Superior temporal gyrus (tissue), 1 donor: ENCODE data around the gene SFSWAP.
"Not testable (repeated sequence)": the region's sequence is repeated elsewhere in the genome, so short reads cannot be mapped to it uniquely, and the experiment has no call there.

Experiments
- DNase-seq: peaks from one replicate; pipeline ENCODE4 v3.0.0-alpha.2; 2016; ENCODE audit errors: extremely low spot score

SFSWAP gene

DNA sequence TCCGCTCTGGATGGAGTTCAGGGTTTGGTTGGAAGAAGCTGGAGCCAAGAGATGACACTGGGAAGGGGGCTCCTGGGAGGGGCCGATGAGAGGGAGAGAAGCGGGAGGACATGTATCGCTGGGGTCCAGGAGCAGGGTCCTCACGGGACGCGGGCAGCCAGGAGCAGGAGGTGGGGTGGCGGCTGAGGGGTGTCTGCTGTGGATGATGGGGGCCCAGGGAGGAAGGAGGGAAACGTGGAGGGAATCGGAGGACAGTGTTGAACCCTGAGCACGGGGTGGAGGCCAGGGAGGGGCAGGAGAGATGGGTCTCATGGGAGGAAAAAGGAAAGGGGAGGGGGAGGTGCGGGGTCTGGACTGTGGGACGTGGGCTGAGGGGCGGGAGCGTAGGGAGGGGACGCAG is 31.7 kb upstream of the SFSWAP start:
- not testable (repeated sequence) for DNase-seq

DNA sequence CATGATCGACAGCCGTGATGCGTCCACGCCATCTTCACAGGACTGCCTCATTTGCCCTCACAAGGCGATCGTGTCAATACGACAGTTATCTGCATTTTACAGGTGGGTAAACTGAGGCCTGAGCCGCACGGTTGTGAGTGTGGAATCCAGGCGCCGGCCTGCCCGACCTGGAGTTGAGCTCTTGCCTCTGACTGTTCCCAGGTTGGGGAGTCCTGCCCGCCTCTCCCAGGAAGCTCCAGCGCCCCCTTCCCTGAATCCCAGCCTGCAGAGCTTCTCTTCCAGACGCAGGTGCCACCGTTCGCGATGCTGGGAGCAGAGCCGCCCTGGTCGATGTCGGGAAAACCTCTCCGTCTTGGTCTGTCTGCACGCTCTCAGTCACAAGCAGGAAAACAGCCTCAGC is 31.1 kb upstream of the SFSWAP start:
- not testable (repeated sequence) for DNase-seq

DNA sequence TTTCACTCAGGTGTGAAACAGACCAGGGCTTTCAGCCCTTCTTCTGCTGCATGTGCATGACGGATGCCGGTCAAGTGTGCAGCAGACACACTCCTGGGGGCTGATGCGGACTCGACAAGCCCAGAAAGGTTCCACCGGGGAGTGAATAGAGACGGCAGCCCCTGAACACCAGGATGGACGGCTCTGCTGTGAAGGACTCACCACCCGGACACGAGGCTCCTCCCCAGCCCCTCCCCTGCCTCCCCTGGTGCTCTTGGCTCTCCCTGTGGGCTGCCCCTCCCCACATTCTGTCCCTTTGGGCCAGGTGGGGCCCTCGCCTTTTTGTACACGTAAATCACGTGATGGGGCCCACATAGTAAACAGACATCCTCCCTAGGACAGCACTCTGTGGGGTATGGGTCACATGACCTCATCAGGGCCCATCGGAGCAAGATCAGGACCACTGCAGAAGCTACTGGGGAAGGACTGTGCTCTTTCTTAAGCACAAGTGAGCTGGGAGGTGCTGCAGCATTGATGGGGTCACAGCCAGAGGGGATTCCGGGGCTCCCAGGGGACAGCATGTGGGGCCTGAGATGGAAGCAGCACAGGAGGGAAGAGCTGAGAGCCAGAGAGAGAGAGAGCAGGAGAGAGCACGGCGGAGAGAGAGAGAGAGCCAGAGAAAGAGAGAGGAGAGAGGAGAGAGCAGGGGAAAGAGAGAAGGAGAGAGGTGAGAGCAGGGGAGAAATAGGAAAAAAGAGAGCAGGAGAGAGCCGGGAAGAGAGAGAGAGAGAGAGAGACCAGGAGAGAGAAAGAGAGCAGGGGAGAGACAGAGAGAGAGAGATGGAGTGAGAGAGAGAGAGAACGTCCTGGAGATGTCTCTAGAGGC is 30.3 kb upstream of the SFSWAP start:
- not testable (repeated sequence) for DNase-seq

DNA sequence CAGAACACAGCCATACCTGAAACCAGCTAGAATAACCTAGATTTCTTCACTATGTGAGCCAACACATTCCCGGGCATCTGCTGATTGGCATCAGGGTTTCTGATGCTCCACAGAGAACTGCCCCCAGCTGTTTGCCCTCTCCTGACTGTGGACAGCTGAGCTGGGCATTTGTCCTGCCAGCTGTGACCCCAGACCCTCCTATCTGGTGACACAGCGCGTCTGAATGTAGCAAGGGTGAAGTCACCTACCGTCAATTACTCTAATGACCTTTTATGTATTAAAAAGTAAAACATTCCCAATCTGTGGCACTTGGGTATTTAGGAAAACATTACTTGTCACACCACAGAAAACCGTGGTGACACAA is 29.7 kb upstream of the SFSWAP start:
- no peak for DNase-seq

DNA sequence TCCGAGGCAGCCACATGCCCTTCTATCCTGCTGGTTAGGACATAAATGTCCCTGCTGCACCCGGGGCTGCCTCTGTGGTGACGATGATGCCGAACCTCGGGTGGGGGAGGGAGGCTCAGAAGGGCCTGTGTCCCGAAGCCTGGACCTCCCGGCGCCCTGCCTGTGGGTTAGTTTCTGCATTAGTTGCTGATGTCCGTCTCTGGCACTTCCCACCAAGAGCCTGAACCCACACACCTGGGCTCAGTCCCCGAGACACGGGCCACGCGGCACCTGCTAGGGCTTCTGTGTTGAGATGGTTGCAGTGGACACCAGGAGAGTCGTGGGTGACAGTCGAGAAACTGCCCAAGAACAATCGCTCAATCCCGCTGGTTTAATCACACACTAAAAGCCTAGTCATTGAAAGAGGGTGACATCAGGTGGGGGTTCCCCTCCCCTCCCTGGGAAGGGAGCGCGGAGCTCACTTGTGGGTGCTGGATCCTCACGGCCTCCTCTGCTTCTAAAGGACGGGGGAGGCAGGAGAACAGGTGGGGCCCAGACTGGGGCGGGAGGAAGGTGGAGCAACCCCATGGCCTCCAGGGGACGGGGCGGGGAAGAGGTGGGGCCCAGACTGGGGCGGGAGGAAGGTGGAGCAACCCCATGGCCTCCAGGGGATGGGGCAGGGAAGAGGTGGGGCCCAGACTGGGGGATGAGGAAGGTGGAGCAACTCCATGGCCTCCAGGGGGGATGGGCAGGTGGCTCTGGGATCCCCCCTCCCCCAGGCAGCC is 29.0 kb upstream of the SFSWAP start:
- not testable (repeated sequence) for DNase-seq

DNA sequence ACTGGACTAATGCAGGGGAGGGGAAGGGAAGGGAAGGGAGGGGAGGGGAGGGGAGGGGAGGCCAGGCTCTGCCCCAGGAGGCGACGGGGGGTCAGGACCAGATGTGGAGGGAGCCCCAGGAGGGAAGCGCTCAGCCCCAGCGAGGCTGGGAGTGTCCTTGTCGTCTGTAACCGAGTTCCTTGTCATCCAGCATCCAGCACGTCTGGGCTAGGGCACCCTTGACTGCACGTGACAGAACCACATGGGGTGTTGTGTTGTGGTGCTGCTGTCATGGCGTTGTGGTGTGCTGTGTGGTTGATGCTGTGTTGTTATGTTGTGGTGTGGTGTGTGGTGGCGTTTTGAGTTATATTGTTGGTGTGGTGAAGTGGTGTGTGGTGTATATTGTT is 28.4 kb upstream of the SFSWAP start:
- no peak for DNase-seq

DNA sequence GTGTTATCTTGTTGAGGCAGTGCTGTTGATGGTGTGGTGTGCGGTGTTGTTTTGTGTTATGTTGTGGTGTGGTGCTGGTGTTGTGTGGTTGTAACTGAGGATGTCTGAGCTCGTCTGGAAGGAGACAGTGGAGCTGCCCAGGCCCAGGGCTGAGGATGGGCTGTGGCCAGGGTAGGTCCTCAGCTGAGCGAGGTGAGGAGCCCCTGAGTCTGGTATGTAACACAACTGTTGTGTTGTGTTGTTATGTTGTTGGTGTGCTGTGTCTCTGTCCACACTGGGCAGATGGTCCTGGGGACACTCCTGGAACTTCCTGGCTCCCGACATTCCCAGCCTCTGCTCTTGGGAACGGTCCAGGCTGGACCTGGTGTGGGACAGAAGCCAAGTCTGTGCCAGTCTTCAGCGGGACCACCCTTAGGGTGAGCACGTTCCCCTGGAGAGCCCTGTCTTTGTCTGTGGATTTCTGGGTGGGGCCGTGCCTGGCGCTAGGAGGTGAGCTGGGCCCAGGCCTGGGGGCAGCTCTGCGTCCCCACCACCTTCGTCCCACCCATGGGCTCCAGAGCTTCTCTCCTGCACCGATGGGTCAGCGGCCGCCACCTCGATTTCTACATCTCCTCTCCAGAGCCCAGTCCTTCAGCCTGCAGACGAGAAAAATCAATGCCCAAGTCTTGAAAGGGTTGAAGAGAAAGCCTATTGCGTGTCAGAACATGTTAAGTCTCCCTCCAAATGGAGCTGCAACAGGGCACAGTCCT is 27.4 kb upstream of the SFSWAP start:
- no peak for DNase-seq

DNA sequence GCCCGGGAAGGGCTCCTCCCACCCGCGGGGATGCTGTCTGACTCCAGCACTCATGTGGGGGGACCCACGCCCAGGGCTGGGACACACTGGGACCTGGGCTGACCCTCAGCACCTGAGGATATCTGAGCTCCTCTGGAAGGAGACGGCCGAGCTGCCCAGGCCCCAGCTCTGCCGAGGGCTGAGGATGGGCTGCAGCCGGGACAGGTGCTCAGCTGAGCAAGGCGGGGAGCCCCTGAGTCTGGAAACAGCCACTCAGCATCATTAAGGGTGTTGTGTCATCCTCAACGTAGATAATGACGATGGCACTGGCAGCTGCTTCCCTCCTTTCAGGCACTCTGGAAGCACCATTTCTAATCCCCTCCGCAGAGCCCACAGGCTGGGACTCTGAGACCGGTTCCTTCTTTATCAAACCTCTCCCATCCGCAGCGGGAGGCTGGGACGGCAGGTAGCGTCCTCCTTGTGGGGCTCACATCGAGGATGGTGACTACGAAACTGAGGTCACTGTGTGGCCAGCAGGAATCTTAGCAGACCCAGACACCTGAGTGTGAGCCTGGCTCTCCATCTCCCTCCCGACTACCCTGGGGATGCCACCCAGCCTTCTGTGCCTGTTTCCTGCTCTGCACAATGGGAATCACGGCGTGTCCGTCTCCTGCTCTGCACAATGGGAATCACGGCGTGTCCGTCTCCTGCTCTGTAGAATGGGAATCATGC is 26.7 kb upstream of the SFSWAP start:
- no peak for DNase-seq

DNA sequence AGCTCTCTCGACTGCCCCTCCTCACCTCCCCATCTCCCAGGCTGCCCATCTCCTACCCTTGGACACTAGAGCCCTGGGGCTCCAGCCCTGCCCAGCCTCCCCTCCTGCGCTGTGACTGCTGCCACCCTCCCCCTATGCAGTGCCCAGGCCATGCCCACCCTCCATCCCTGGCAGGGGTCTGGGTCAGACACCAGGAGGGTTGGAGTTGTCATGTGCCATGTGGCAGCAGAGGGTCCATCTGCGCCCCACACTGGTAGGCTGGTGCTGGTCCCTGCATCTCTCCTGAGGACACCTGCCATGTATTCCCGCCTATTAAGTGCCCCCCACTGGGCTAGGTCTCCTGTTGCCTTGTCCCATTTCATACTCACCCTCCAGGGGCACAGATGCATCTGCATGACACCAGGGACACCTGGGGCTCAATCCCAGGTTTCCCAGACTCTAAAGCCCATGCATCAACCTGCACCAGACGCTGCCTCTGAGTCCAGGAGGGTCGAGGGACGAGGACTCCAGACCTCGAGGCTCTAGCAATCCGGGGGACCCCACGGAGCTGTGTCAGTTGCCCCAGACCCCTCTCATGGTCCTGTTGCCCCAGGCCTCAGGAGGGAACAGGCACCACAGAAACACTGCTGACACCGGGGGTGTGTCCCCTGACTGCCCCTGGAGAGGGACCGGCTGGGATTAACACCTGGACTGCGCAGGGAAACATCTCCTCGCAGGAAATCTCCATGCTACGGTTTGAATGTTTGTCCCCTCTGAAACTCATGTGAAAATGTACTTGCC is 23.4 kb upstream of the SFSWAP start:
- DNase-seq = no peak

DNA sequence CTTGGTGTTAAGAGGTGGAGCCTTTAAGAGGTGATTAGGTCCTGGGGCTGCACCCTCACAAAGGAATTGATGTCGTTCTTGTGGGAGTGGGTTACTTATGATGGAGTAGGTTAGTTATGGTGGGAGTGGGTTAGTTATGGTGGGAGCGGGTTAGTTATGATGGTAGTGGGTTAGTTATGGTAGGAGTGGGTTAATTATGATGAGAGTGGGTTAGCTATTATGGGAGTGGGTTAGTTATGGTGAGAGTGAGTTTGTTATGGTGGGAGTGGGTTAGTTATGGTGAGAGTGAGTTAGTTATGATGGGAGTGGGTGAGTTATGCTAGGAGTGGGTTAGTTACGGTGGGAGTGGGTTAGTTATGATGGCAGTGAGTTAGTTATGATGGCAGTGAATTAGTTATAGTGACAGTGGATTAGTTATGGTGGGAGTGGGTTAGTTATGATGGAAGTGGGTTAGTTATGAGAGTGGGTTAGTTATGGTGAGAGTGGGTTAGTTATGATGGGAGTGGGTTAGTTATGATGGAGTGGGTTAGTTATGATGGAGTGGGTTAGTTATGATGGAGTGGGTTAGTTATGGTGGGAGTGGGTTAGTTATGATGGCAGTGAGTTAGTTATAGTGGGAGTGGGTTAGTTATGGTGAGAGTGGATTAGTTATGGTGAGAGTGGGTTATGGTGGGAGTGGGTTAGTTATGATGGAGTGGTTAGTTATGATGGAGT is 22.6 kb upstream of the SFSWAP start:
- no peak for DNase-seq

DNA sequence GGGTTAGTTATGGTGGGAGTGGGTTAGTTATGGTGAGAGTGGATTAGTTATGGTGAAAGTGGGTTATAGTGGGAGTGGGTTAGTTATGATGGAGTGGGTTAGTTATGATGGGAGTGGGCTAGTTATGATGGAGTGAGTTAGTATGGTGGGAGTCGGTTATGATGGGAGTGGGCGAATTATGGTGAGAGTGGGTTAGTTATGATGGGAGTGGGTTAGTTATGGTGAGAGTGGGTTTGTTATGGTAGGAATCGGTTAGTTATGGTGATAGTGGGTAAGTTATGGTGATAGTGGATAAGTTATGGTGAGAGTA is 22.1 kb upstream of the SFSWAP start:
- DNase-seq = no peak

DNA sequence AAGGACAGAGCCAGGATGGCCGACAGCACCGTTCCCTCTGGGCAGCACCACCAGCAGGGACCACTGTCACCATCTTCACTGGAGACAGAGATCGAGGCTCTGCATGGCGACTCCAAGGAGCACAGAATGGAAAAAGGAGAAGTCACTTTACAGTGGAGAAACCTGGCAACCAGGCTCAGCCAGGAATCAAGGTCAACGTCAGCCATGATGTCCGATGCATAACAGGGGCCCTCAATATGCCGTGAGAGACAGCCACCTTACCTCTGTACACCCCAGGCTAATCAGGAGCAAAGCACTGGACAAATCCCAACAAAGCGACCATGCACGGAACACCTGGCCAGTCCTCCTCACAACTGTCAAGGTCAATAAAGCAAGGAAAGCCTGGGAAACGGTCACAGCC is 20.6 kb upstream of the SFSWAP start:
- no peak for DNase-seq

DNA sequence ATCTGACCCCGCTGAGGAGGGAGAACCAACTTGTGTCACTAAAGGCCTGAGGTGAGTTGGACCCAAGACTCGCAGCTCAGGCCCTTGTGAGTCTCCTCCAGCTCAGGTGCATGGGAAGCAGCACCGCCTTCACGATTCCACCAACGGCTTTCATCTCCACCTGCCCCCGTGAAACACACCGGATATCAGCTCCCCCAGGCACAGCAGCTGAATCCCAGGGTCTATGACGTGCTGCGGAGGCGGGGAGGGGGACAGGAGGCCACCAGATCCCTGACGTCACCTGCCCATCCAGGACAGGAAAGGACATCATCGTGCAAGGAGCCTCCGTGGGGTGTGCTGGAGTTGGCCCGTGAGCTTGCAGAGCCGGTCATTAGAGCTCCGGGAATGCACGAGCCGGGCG is 18.5 kb upstream of the SFSWAP start:
- no peak for DNase-seq

DNA sequence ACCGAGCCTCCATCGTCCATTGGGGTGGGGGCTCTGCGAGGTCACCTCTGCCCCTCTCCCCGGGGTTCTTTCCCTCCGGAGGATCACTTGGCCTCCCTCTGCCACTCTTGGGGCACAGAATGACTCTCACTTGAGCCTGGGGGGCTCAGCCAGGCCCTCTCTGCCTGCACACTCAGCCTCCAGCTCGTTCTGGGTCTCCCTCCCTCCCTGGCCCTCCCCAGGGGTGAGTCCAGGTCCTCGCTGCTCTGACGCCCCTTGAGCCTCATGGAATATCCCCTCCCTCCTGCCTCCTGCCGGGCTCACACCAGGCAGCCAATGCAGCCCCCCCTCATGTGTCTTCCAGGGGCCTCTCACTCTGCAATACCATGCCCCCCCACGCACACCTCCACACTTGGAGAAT is 17.7 kb upstream of the SFSWAP start:
- no peak for DNase-seq

DNA sequence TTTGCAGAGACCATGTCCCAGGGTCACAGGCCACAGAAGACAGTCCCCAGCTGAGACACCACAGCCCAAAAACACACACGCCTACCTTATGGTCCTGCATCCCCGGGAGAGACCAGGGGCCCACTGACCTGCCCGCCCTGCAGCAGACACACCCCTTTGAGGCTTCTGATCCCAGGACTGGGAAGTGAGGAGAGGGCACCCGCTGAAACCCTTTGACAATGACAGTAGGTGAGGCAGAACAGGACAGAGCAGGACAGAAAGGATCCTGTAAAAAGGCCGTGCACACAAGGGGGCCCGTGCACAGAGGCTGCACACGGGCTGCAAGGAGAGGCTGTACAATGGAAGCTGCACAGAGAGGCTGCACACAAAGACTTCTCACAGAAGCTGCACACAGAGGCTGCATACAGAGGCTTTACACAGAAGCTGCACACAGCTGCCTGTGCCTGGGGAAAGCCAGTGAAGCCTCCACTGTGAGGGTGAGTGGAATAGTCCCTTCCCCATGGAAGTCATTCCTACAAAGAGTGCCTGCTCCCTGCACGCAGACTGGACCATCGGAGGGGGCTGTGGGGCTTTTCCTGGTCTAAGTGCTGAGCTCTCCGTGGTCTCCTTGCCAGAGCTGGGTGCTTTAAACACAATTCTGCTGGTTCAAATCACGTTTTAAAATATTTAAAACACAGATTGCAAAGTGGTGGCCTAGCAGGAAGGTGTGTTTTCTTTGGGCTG is 16.6 kb upstream of the SFSWAP start:
- no peak for DNase-seq

DNA sequence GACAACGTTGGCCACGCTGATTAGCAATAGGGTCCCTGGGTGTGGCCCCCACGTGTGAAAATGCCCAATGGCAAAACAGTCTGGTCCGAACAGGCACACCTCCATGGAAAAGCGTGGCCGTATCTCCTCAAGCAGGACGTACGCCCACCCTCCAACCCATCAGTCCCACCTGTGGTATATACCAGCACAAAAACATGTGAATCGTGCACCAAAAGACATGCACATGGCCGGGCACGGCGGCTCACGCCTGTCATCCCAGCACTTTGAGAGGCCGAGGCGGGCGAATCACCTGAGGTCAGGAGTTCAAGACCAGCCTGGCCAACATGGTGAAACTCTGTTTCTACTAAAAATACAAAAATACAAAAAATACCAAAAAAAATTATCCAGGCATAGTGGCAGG is 14.9 kb upstream of the SFSWAP start:
- DNase-seq = no peak

DNA sequence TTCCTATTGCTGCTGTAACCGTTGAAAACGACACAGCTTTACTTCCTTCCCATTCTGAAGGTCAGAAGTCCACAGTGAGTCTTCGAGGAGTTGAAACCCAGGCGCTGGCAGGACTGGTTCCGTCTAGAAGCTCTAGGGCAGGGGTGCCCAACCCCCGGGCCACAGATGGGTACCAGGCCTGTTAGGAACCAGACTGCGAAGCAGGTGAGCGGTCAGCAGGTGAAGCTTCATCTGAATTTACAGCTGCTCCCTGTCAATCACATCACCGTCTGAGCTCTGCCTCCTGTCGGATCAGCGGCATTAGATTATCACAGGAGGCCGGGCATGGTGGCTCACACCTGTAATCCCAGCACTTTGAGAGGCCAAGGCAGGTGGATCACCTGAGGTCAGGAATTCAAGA is 12.6 kb upstream of the SFSWAP start:
- DNase-seq = no peak

DNA sequence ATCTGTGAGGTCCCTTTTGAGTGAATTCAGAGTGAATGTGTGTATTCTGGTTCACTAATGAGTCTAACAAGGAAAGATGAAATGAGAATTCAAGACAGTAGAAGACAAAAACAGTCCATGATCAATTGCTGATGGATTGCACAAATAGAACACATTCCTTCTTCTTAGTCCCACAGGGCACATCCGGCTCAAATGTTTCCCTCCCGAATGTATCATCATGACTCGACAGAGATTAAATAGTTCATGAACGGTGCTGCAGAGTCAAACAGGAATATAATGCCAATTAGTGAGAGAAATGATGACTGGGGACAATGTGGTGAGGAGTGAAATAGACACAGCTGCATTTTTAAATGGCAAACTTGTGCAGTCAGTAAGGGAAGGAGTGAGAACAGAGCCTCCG is 11.5 kb upstream of the SFSWAP start:
- DNase-seq = no peak

DNA sequence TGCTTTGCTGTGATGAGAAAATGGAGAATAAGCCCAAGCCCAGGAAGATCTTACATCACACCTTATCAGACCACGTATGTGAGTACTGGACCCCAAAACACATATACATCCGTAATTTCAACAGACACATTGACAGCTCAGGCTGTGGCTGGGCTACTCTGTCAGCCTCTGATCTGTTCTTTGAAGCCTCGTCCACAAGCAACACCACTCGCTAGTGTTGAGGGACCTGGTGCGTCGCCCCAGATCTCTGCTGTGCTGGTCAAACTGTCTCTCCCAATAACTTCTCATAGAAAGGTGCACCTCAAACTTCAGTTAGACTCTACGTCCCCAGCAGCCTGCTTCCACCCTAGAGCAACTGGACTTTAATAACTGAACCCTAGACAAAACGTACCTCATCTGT is 10.6 kb upstream of the SFSWAP start:
- no peak for DNase-seq
